GM23338 (cell line): ENCODE results near the gene ZSCAN4. TPM values are rescaled to one million over a fixed set of nuclear protein-coding genes. Genes with fewer than 3 reads are reported as not detected.

Experiments
- ATAC-seq: fragments of 200-7000 bp; cut with Tn5 transposase; 3 replicates; pipeline ENCODE4 v1.9.1; 2020
- DNase-seq: peaks from one replicate; pipeline ENCODE4 v3.0.0-alpha.2; 2015; ENCODE audit warnings: low spot score
- H2AFZ ChIP-seq: fragments of 200-600 bp; sonication (generic); 2 replicates; pipeline ENCODE4 v1.8.0; 2016; ENCODE audit warnings: antibody characterized with exemption, mild to moderate bottlenecking, moderate library complexity
- H3F3A ChIP-seq: fragments of 200-600 bp; sonication (generic); replicated peaks from 2 replicates; pipeline ENCODE4 v1.8.0; 2017; ENCODE audit warnings: antibody characterized with exemption, mixed run types, low read depth
- H3K27ac ChIP-seq: fragments of 200-600 bp; sonication (generic); 2 replicates; pipeline ENCODE4 v1.6.1; 2016; ENCODE audit warnings: low read depth
- H3K27me3 ChIP-seq: fragments of 200-600 bp; sonication (generic); 2 replicates; pipeline ENCODE4 v1.8.0; 2016; ENCODE audit warnings: mild to moderate bottlenecking, mixed run types, moderate library complexity; ENCODE audit not compliant: insufficient read depth
- H3K36me3 ChIP-seq: fragments of 200-600 bp; sonication (generic); 2 replicates; pipeline ENCODE4 v1.8.0; 2016; ENCODE audit warnings: mild to moderate bottlenecking; ENCODE audit not compliant: insufficient read depth
- H3K4me1 ChIP-seq: fragments of 200-600 bp; sonication (generic); 2 replicates; pipeline ENCODE4 v1.8.0; 2016; ENCODE audit warnings: mild to moderate bottlenecking, moderate library complexity; ENCODE audit not compliant: insufficient read depth
- H3K4me2 ChIP-seq: fragments of 200-600 bp; sonication (generic); 2 replicates; pipeline ENCODE4 v1.7.1; 2017; ENCODE audit warnings: mixed run types
- H3K4me3 ChIP-seq: fragments of 200-600 bp; sonication (generic); 2 replicates; pipeline ENCODE4 v1.6.1; 2016; ENCODE audit warnings: mixed run types
- H3K79me2 ChIP-seq: fragments of 200-600 bp; sonication (generic); replicated peaks from 2 replicates; pipeline ENCODE4 v1.8.0; 2017; ENCODE audit warnings: mild to moderate bottlenecking; ENCODE audit not compliant: insufficient read depth
- H3K9me2 ChIP-seq: fragments of 200-600 bp; sonication (generic); 2 replicates; pipeline ENCODE4 v1.8.0; 2017; ENCODE audit not compliant: insufficient read depth
- H4K20me1 ChIP-seq: fragments of 200-600 bp; sonication (generic); replicated peaks from 2 replicates; pipeline ENCODE4 v1.8.0; 2017; ENCODE audit warnings: mild to moderate bottlenecking; ENCODE audit not compliant: insufficient read depth
- H3K27ac Mint-ChIP-seq: 2 replicates; pipeline ENCODE4 v1.8.0; 2020; ENCODE audit warnings: inconsistent platforms, mild to moderate bottlenecking, moderate library complexity, mixed read lengths
- H3K27me3 Mint-ChIP-seq: 3 replicates; pipeline ENCODE4 v1.8.0; 2022; ENCODE audit warnings: low read depth, mild to moderate bottlenecking, moderate library complexity, mixed read lengths, inconsistent platforms; ENCODE audit not compliant: insufficient read depth, poor library complexity
- H3K36me3 Mint-ChIP-seq: 3 replicates; pipeline ENCODE4 v1.8.0; 2021; ENCODE audit warnings: low read depth, mild to moderate bottlenecking, inconsistent platforms, moderate library complexity, mixed read lengths
- H3K4me1 Mint-ChIP-seq: 3 replicates; pipeline ENCODE4 v1.8.0; 2020; ENCODE audit warnings: mild to moderate bottlenecking, inconsistent platforms, mixed read lengths
- H3K4me3 Mint-ChIP-seq: 3 replicates; pipeline ENCODE4 v1.8.0; 2021; ENCODE audit warnings: moderate library complexity, mild to moderate bottlenecking, inconsistent platforms, mixed read lengths
- H3K9me3 Mint-ChIP-seq: 3 replicates; pipeline ENCODE4 v1.8.0; 2020; ENCODE audit warnings: moderate library complexity, mild to moderate bottlenecking, inconsistent platforms, mixed read lengths
- EZH2 ChIP-seq: fragments of 200-600 bp; sonication (generic); IDR thresholded peaks from one replicate; pipeline ENCODE4 v1.8.0; 2017; ENCODE audit warnings: antibody characterized with exemption, mild to moderate bottlenecking, low read depth; ENCODE audit not compliant: unreplicated experiment
- EZH2phosphoT487 ChIP-seq: fragments of 200-600 bp; sonication (generic); IDR thresholded peaks from one replicate; pipeline ENCODE4 v1.8.1; 2018; ENCODE audit warnings: antibody characterized with exemption; ENCODE audit not compliant: unreplicated experiment
- NANOG ChIP-seq: IDR thresholded peaks from 2 replicates; pipeline ENCODE4 v1.6.1; 2016; ENCODE audit warnings: antibody characterized with exemption, borderline replicate concordance
- REST ChIP-seq: IDR thresholded peaks from one replicate; pipeline ENCODE4 v1.6.1; 2018; ENCODE audit warnings: antibody characterized with exemption; ENCODE audit not compliant: unreplicated experiment
- ZNF462 ChIP-seq: fragments of 250-450 bp; sonication (Bioruptor Pico); IDR thresholded peaks from 2 replicates; pipeline ENCODE4 v1.5.0; 2020; ENCODE audit warnings: mild to moderate bottlenecking, moderate library complexity
- polyA plus RNA-seq: library from polyadenylated mRNA; unstranded; fragments of >200 nt; fragmentation: Nextera tagmentation; extraction: Ambion mirVana; gene quantifications from 2 replicates; pipeline ENCODE4 v1.2.1, GENCODE V29; 2016
- total RNA-seq: library from RNA; depleted of rRNA; stranded (reverse); fragments of >200 nt; shearing (Covaris generic); gene quantifications from 2 replicates; pipeline ENCODE4 v1.2.3, GENCODE V29; 2014

ZSCAN4 gene
- total and polyA plus RNA-seq, 2 experiments from 2014 or later, result not detected

- TF ChIP-seq NANOG (no peak), EZH2 (no peak), REST (no peak), EZH2phosphoT487 (no peak)
Measured at GRCh38 chr19:57687363-57688010, 18.8 kb downstream of the ZSCAN4 start (continued).

- peaks cover 63% of the 10 kb centered on the region for H3K36me3 ChIP-seq
- H3K79me2 ChIP-seq, result peaks cover 88% of the 10 kb centered on the region
- DNase-seq (no peak), ATAC-seq (no peak)
- peaks cover 17% of the 10 kb centered on the region; the same call in 1 of the 2 replicates for H3F3A ChIP-seq
- no peaks in the 10 kb centered on the region for H3K27me3 ChIP-seq
- H3K27me3 Mint-ChIP-seq, result peaks cover 6% of the 10 kb centered on the region
- H3K27ac Mint-ChIP-seq, result no peak overlapping the region
- peaks cover 87% of the 10 kb centered on the region for H3K36me3 Mint-ChIP-seq
- H3K27ac ChIP-seq, result no peak overlapping the region
- no peak overlapping the region for H2AFZ ChIP-seq
- peaks cover 67% of the 10 kb centered on the region for H3K9me3 Mint-ChIP-seq
- peak overlapping the region; percentile 21; the same call in 1 of the 2 replicates for H3K4me3 ChIP-seq
- peaks cover 50% of the 10 kb centered on the region for H4K20me1 ChIP-seq
- peaks cover 10% of the 10 kb centered on the region for H3K4me1 Mint-ChIP-seq
- H3K4me3 Mint-ChIP-seq, result no peak overlapping the region
- no peak for TF ChIP-seq ZNF462 (CRISPR knock-in tag)
- H3K4me1 ChIP-seq, result peaks cover 4% of the 10 kb centered on the region
- no peak overlapping the region for H3K4me2 ChIP-seq
- H3K9me2 ChIP-seq, result peaks cover 11% of the 10 kb centered on the region
Measured at GRCh38 chr19:57688011-57688763, 19.5 kb downstream of the ZSCAN4 start.
